Fibroblast of lung (primary cell): ENCODE data around the gene TDRD7. TPM values are rescaled to one million over a fixed set of nuclear protein-coding genes. Genes with fewer than 3 reads are reported as not detected.
"Not testable (repeated sequence)": the region's sequence is repeated elsewhere in the genome, so short reads cannot be mapped to it uniquely, and the experiment has no call there.

Experiments
- DNase-seq, 2 donors: peaks; one replicate each; pipeline versions ENCODE4 v3.0.0 to v3.0.0-alpha.2; 2010; ENCODE audit warnings: low read depth in 2 of 2
- H2AFZ ChIP-seq: 2 replicates; pipeline ENCODE4 v1.5.1; 2012; ENCODE audit warnings: low read length, control low read depth, inconsistent platforms
- H3K27ac ChIP-seq: 2 replicates; pipeline ENCODE4 v1.5.1; 2011; ENCODE audit warnings: low read length, control low read depth; ENCODE audit not compliant: insufficient read depth
- H3K27me3 ChIP-seq: 2 replicates; pipeline ENCODE4 v1.5.1; 2011; ENCODE audit warnings: mild to moderate bottlenecking, low read length; ENCODE audit not compliant: control insufficient read depth, insufficient read depth
- H3K36me3 ChIP-seq: 2 replicates; pipeline ENCODE4 v1.5.1; 2011; ENCODE audit warnings: low read length; ENCODE audit not compliant: control insufficient read depth, insufficient read depth
- H3K4me1 ChIP-seq: 2 replicates; pipeline ENCODE4 v1.5.1; 2011; ENCODE audit warnings: low read length; ENCODE audit not compliant: control insufficient read depth, insufficient read depth; ENCODE audit errors: extremely low read depth
- H3K4me2 ChIP-seq: 2 replicates; pipeline ENCODE4 v1.5.1; 2011; ENCODE audit warnings: low read length, control low read depth; ENCODE audit not compliant: insufficient read depth; ENCODE audit errors: extremely low read depth
- H3K4me3 ChIP-seq, 4 experiments: fragments of 200-600 bp in 1 of 4; sonication (generic) in 1 of 4; replicated peaks in 1 of 4; 2 replicates each; pipeline ENCODE4 v1.5.1; 2011 to 2016; ENCODE audit warnings: low read length in 4 of 4, low read depth in 3 of 4, mild to moderate bottlenecking in 3 of 4, control low read depth in 2 of 4, inconsistent platforms in 1 of 4, mixed read lengths in 1 of 4; ENCODE audit not compliant: insufficient read depth in 1 of 4; ENCODE audit errors: control extremely low read depth in 1 of 4
- H3K79me2 ChIP-seq: 2 replicates; pipeline ENCODE4 v1.5.1; 2012; ENCODE audit warnings: mild to moderate bottlenecking, low read length, inconsistent platforms; ENCODE audit not compliant: control insufficient read depth, insufficient read depth
- H3K9ac ChIP-seq: 2 replicates; pipeline ENCODE4 v1.5.1; 2011; ENCODE audit warnings: mild to moderate bottlenecking, low read length, control low read depth; ENCODE audit not compliant: insufficient read depth
- H3K9me3 ChIP-seq: 2 replicates; pipeline ENCODE4 v1.5.1; 2012; ENCODE audit warnings: low read depth, low read length; ENCODE audit not compliant: control insufficient read depth, insufficient read depth
- H4K20me1 ChIP-seq: 2 replicates; pipeline ENCODE4 v1.5.1; 2011; ENCODE audit warnings: low read length; ENCODE audit not compliant: control insufficient read depth, insufficient read depth; ENCODE audit errors: extremely low read depth
- EZH2 ChIP-seq: IDR thresholded peaks from 2 replicates; pipeline ENCODE4 v1.5.1; 2012; ENCODE audit warnings: low read length, control low read depth, mild to moderate bottlenecking; ENCODE audit errors: missing control alignments
- polyA plus RNA-seq, 2 donors: library from polyadenylated mRNA; depleted of rRNA in 1 of 2; stranded (reverse) in 1 of 2; unstranded in 1 of 2; fragments of >200 nt; gene quantifications; 2 replicates each; pipeline ENCODE4 v1.2.1, GENCODE V29; 2011 to 2012; ENCODE audit warnings: missing spikeins in 1 of 2
- total RNA-seq: library from RNA; depleted of rRNA; stranded (reverse); fragments of >200 nt; gene quantifications from 2 replicates; pipeline ENCODE4 v1.2.1, GENCODE V29; 2014
- TF ChIP-seq, protein P1 (sequence below), 2 donors: IDR thresholded peaks in 1 of 2; conservative IDR thresholded peaks in 1 of 2; 1 replicate in 1 of 2; 2 replicates in 1 of 2; pipeline ENCODE4 v1.5.1; 2011 to 2012; ENCODE audit warnings: low read length in 2 of 2, control low read depth in 1 of 2, inconsistent platforms in 1 of 2, low read depth in 1 of 2, mild to moderate bottlenecking in 1 of 2

The TDRD7 gene
- total and polyA plus RNA-seq, 2 donors (not counting 1 experiment from before 2014, with no cell fraction given), result 9.8 to 14.7 TPM

DNA sequence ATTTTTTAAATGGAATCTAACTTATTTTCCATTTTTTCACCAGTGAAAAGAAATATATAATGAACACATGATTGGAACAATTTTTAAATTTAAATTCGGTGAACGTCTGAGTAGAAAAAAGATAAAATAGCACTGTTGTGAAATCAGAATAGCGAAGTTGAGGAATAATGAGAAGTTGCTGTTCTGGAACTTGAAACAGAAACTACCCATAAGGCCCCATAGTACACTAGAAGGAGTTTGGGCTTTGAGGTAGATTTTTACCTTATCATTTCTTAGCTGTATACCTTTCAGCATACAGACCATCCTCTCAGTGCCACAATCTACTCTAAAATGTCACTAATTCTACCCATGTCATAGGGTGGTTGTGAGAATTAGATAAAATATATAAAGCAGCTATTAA lies 35.1 kb downstream of the TDRD7 start:
- Histone ChIP-seq H3K36me3 (no peaks in the 10 kb centered on the region), H3K9ac (no peak overlapping the region), H3K9me3 (no peaks in the 10 kb centered on the region), H3K27ac (no peak overlapping the region), H2AFZ (no peak overlapping the region), H3K4me3 (no peak overlapping the region), H4K20me1 (no peaks in the 10 kb centered on the region), H3K27me3 (no peaks in the 10 kb centered on the region), H3K4me1 (no peaks in the 10 kb centered on the region), H3K4me2 (no peak overlapping the region), H3K79me2 (no peaks in the 10 kb centered on the region)
- DNase-seq, result no peak
- TF ChIP-seq, protein P1, sequence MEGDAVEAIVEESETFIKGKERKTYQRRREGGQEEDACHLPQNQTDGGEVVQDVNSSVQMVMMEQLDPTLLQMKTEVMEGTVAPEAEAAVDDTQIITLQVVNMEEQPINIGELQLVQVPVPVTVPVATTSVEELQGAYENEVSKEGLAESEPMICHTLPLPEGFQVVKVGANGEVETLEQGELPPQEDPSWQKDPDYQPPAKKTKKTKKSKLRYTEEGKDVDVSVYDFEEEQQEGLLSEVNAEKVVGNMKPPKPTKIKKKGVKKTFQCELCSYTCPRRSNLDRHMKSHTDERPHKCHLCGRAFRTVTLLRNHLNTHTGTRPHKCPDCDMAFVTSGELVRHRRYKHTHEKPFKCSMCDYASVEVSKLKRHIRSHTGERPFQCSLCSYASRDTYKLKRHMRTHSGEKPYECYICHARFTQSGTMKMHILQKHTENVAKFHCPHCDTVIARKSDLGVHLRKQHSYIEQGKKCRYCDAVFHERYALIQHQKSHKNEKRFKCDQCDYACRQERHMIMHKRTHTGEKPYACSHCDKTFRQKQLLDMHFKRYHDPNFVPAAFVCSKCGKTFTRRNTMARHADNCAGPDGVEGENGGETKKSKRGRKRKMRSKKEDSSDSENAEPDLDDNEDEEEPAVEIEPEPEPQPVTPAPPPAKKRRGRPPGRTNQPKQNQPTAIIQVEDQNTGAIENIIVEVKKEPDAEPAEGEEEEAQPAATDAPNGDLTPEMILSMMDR (conservative IDR thresholded peaks at IDR 0.05 in 1 of 2, IDR thresholded peaks at IDR 0.05 in 1 of 2; ENCODE audit: low read depth in 1 of 2, low read length in 2 of 2), result no peak
- no peak for TF ChIP-seq EZH2

- H3K27me3 ChIP-seq, H3K4me2 ChIP-seq, H3K79me2 ChIP-seq, H3K4me1 ChIP-seq, H4K20me1 ChIP-seq, H3K27ac ChIP-seq, H3K4me3 ChIP-seq, H2AFZ ChIP-seq, H3K9ac ChIP-seq, H3K9me3 ChIP-seq, DNase-seq, H3K36me3 ChIP-seq: not testable (repeated sequence)
Observed at GRCh38 chr9:97453573-97453972, 41.7 kb downstream of the TDRD7 start.

DNA sequence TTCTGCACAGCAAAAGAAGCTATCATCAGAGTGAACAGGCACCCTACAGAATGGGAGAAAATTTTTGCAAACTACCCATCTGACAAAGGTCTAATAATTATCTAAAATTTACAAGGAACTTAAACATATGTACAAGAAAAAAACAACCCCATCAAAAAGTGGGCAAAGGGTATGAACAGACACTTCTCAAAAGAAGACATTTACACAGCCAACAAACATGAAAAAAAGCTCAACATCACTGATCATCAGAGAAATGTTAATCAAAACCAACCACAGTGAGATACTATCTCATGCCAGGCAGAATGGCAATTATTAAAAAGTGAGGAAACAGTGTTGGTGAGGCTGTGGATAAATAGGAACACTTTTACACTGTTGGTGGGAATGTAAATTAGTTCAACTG lies 44.9 kb downstream of the TDRD7 start:
- not testable (repeated sequence) for H4K20me1 ChIP-seq, H3K4me3 ChIP-seq, H3K27ac ChIP-seq

DNA sequence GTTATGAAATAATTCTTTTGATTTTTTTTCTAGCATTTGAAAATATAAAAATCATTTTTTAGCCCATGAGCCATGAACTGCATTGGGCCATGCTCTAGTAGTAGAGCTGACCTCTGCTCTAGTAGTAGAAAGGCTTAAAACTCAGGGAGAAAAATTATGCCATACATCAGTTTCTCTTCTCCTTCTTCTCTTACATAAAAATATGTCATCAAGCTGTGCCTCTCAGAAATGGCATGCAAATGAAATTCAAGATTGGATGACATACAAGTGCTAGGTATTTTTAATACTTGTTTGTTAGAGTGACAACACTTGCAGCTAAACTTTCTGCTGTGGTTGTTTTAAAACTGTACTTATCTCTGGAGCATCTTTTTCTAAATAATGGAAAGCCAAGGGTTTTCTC lies 47.4 kb downstream of the TDRD7 start:
- Histone ChIP-seq H3K4me3 (no peak overlapping the region), H3K9me3 (no peaks in the 10 kb centered on the region), H3K4me2 (no peak overlapping the region), H3K27ac (no peak overlapping the region), H3K4me1 (no peaks in the 10 kb centered on the region), H3K36me3 (no peaks in the 10 kb centered on the region), H3K27me3 (no peaks in the 10 kb centered on the region), H4K20me1 (no peaks in the 10 kb centered on the region), H3K79me2 (no peaks in the 10 kb centered on the region), H2AFZ (no peak overlapping the region), H3K9ac (no peak overlapping the region)
- TF ChIP-seq, protein P1 (conservative IDR thresholded peaks at IDR 0.05 in 1 of 2, IDR thresholded peaks at IDR 0.05 in 1 of 2; ENCODE audit: low read depth in 1 of 2, low read length in 2 of 2), result no peak
- TF ChIP-seq EZH2, result no peak
- DNase-seq, result no peak

More for the DNA sequence above, 44.9 kb downstream of the TDRD7 start:
- not testable (repeated sequence) for H3K27me3 ChIP-seq, H3K79me2 ChIP-seq, H3K9me3 ChIP-seq, H3K4me2 ChIP-seq, H3K4me1 ChIP-seq, DNase-seq, H2AFZ ChIP-seq, H3K9ac ChIP-seq, H3K36me3 ChIP-seq
